Measurements from ENCODE around the gene CD22. TPM values are rescaled to one million over a fixed set of nuclear protein-coding genes. Genes with fewer than 3 reads are reported as not detected.

The CD22 gene
- total and polyA plus RNA-seq, 2 of the 13 experiments (the other 11 are each of a cell fraction or from before 2014, with no cell fraction given) = 0.71 to 1.7 TPM

DNA sequence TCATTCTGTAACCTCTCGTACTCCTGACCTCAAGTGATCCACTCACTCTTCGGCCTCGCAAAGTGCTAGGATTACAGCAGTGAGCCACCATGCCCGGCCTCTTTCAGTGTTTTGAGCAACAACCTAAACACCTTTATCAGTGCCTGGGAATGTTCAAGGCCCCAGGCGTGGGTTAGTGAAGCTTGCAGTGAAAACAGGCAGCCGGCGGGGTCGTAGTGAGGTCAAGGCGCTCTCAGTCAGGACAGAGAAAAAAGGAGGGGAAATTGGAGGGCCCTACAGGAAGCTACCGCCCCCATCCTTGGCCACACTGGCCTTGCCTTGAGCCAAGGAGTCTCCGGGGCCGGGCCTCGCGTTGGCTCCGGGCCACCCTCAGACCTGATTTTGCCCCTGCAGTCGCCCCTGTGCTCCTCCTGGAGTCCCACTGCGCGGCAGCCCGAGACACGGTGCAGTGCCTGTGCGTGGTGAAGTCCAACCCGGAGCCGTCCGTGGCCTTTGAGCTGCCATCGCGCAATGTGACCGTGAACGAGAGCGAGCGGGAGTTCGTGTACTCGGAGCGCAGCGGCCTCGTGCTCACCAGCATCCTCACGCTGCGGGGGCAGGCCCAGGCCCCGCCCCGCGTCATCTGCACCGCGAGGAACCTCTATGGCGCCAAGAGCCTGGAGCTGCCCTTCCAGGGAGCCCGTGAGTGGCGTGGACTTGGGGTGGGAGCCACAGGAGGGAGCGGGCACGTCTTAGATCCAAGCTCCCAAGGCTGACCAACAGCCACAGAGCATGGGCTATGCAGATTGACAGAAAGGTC, 19.3 kb upstream of the CD22 start (continued):
- TF ChIP-seq, protein P1, sequence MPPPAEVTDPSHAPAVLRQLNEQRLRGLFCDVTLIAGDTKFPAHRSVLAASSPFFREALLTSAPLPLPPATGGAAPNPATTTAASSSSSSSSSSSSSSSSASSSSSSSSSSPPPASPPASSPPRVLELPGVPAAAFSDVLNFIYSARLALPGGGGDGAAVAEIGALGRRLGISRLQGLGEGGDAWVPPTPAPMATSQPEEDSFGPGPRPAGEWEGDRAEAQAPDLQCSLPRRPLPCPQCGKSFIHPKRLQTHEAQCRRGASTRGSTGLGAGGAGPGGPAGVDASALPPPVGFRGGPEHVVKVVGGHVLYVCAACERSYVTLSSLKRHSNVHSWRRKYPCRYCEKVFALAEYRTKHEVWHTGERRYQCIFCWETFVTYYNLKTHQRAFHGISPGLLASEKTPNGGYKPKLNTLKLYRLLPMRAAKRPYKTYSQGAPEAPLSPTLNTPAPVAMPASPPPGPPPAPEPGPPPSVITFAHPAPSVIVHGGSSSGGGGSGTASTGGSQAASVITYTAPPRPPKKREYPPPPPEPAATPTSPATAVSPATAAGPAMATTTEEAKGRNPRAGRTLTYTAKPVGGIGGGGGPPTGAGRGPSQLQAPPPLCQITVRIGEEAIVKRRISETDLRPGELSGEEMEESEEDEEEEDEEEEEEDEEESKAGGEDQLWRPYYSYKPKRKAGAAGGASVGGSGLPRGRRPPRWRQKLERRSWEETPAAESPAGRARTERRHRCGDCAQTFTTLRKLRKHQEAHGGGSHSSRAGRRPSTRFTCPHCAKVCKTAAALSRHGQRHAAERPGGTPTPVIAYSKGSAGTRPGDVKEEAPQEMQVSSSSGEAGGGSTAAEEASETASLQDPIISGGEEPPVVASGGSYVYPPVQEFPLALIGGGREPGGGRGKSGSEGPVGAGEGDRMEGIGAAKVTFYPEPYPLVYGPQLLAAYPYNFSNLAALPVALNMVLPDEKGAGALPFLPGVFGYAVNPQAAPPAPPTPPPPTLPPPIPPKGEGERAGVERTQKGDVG (CRISPR knock-in tag; IDR thresholded peaks at IDR 0.05; ENCODE audit: borderline replicate concordance) = 0 out of 2 replicates have a peak, but pooled peaks have one; percentile 86
- no peak for TF ChIP-seq ZNF235 (CRISPR knock-in tag; IDR thresholded peaks at IDR 0.05; ENCODE audit: borderline replicate concordance)
- peak; percentile 82 for TF ChIP-seq ZBTB38 (CRISPR knock-in tag; IDR thresholded peaks at IDR 0.05)
- TF ChIP-seq ZNF3 (CRISPR knock-in tag; IDR thresholded peaks at IDR 0.05) = no peak
- TF ChIP-seq, protein P2, sequence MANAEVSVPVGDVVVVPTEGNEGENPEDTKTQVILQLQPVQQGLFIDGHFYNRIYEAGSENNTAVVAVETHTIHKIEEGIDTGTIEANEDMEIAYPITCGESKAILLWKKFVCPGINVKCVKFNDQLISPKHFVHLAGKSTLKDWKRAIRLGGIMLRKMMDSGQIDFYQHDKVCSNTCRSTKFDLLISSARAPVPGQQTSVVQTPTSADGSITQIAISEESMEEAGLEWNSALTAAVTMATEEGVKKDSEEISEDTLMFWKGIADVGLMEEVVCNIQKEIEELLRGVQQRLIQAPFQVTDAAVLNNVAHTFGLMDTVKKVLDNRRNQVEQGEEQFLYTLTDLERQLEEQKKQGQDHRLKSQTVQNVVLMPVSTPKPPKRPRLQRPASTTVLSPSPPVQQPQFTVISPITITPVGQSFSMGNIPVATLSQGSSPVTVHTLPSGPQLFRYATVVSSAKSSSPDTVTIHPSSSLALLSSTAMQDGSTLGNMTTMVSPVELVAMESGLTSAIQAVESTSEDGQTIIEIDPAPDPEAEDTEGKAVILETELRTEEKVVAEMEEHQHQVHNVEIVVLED (CRISPR knock-in tag; IDR thresholded peaks at IDR 0.05; ENCODE audit: borderline replicate concordance) = no peak
- peak; percentile 39; the same call in 1 of the 2 replicates for TF ChIP-seq NRL (CRISPR knock-in tag; IDR thresholded peaks at IDR 0.05; ENCODE audit: borderline replicate concordance)
- TF ChIP-seq HNRNPLL (IDR thresholded peaks at IDR 0.05; ENCODE audit: low read depth, low read length, poor library complexity, severe bottlenecking) = peak; percentile 20
- TF ChIP-seq HES4 (CRISPR knock-in tag; IDR thresholded peaks at IDR 0.05; ENCODE audit: borderline replicate concordance) = no peak; the same call in 1 of the 2 replicates
- no peak for TF ChIP-seq SMC3 (IDR thresholded peaks at IDR 0.05; ENCODE audit: low read length)
- TF ChIP-seq, protein P3, sequence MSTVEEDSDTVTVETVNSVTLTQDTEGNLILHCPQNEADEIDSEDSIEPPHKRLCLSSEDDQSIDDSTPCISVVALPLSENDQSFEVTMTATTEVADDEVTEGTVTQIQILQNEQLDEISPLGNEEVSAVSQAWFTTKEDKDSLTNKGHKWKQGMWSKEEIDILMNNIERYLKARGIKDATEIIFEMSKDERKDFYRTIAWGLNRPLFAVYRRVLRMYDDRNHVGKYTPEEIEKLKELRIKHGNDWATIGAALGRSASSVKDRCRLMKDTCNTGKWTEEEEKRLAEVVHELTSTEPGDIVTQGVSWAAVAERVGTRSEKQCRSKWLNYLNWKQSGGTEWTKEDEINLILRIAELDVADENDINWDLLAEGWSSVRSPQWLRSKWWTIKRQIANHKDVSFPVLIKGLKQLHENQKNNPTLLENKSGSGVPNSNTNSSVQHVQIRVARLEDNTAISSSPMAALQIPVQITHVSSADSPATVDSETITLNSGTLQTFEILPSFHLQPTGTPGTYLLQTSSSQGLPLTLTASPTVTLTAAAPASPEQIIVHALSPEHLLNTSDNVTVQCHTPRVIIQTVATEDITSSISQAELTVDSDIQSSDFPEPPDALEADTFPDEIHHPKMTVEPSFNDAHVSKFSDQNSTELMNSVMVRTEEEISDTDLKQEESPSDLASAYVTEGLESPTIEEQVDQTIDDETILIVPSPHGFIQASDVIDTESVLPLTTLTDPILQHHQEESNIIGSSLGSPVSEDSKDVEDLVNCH (CRISPR knock-in tag; IDR thresholded peaks at IDR 0.05) = no peak
- peak; percentile 68; the same call in 1 of the 2 replicates for TF ChIP-seq PITX1 (CRISPR knock-in tag; IDR thresholded peaks at IDR 0.05)
- TF ChIP-seq ZNF350 (CRISPR knock-in tag; IDR thresholded peaks at IDR 0.05; ENCODE audit: borderline replicate concordance, low read depth) = no peak
- TF ChIP-seq ZNF317 (CRISPR knock-in tag; IDR thresholded peaks at IDR 0.05) = 0 out of 2 replicates have a peak, but pooled peaks have one; percentile 15
- no peak for TF ChIP-seq HOXA5 (CRISPR knock-in tag; IDR thresholded peaks at IDR 0.05)
- TF ChIP-seq, protein P4, sequence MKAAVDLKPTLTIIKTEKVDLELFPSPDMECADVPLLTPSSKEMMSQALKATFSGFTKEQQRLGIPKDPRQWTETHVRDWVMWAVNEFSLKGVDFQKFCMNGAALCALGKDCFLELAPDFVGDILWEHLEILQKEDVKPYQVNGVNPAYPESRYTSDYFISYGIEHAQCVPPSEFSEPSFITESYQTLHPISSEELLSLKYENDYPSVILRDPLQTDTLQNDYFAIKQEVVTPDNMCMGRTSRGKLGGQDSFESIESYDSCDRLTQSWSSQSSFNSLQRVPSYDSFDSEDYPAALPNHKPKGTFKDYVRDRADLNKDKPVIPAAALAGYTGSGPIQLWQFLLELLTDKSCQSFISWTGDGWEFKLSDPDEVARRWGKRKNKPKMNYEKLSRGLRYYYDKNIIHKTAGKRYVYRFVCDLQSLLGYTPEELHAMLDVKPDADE (CRISPR knock-in tag; IDR thresholded peaks at IDR 0.05) = no peak
- TF ChIP-seq SRY (CRISPR knock-in tag; IDR thresholded peaks at IDR 0.05) = 0 out of 2 replicates have a peak, but pooled peaks have one; percentile 53
- TF ChIP-seq FOXA3 (CRISPR knock-in tag; IDR thresholded peaks at IDR 0.05) = peak; percentile 47; the same call in 1 of the 2 replicates
- TF ChIP-seq GATA4 (IDR thresholded peaks at IDR 0.05; ENCODE audit: borderline replicate concordance, low read depth) = peak; percentile 44; the same call in 1 of the 2 replicates
- TF ChIP-seq SOX5 (CRISPR knock-in tag; IDR thresholded peaks at IDR 0.05; ENCODE audit: borderline replicate concordance) = peak; percentile 65; the same call in 1 of the 2 replicates
- no peak for TF ChIP-seq ZNF496 (CRISPR knock-in tag; IDR thresholded peaks at IDR 0.05; ENCODE audit: insufficient replicate concordance)

Data from HepG2 (cell line).